ENCODE results near the gene NEO1. TPM values are rescaled to one million over a fixed set of nuclear protein-coding genes. Genes with fewer than 3 reads are reported as not detected.

NEO1 gene
- total RNA-seq, 1 donor from 2014 or later = 30.3 TPM

- Histone ChIP-seq H3K4me1 (ENCODE audit: insufficient read depth, low read length) (peaks cover 10% of the 10 kb centered on the region), H2AFZ (ENCODE audit: low read depth, low read length) (no peak overlapping the region), H3K9me3 (ENCODE audit: insufficient read depth, low read depth, low read length) (no peaks in the 10 kb centered on the region), H3K27me3 (ENCODE audit: insufficient read depth, low read length) (no peaks in the 10 kb centered on the region), H3K36me3 (ENCODE audit: insufficient read depth, low read length) (no peaks in the 10 kb centered on the region), H4K20me1 (ENCODE audit: insufficient read depth, low read length) (peaks cover 15% of the 10 kb centered on the region), H3K79me2 (ENCODE audit: insufficient read depth, low read length) (no peaks in the 10 kb centered on the region), H3K4me3 (ENCODE audit: insufficient read depth, low read depth, low read length) (no peak overlapping the region), H3K9ac (ENCODE audit: low read length) (no peak overlapping the region), H3K27ac (ENCODE audit: low read depth, low read length) (no peak overlapping the region), H3K4me2 (ENCODE audit: low read length) (no peak overlapping the region)
- no peak overlapping the region for H3K27ac Mint-ChIP-seq (ENCODE audit: unreplicated experiment)
- no peak for DNase-seq (ENCODE audit: low read depth)
- no peaks in the 10 kb centered on the region for H3K36me3 Mint-ChIP-seq (ENCODE audit: low read depth, unreplicated experiment)
- H3K4me1 Mint-ChIP-seq (ENCODE audit: low read depth, unreplicated experiment) = peaks cover 3% of the 10 kb centered on the region
- TF ChIP-seq EZH2 (IDR thresholded peaks at IDR 0.05; ENCODE audit: insufficient read depth, low read length) (no peak), CTCF (IDR thresholded peaks at IDR 0.05; ENCODE audit: insufficient read depth, low read depth, low read length) (no peak)
- no peak overlapping the region for H3K4me3 Mint-ChIP-seq (ENCODE audit: unreplicated experiment)
- no peaks in the 10 kb centered on the region for H3K9me3 Mint-ChIP-seq (ENCODE audit: unreplicated experiment)
- no peak for FAIRE-seq
- H3K27me3 Mint-ChIP-seq (ENCODE audit: low read depth, unreplicated experiment) = no peaks in the 10 kb centered on the region
These were observed 27.3 kb downstream of the NEO1 start for GRCh38 chr15:73079565-73079964.

- DNase-seq (ENCODE audit: low read depth) = peak; percentile 43
- H3K36me3 ChIP-seq (ENCODE audit: insufficient read depth, low read length) = no peaks in the 10 kb centered on the region
- no peaks in the 10 kb centered on the region for H3K79me2 ChIP-seq (ENCODE audit: insufficient read depth, low read length)
These were observed 29.2 kb downstream of the NEO1 start for GRCh38 chr15:73081321-73081958.

More at GRCh38 chr15:73081321-73081958, 29.2 kb downstream of the NEO1 start:
- Mint-ChIP-seq H3K36me3 (ENCODE audit: low read depth, unreplicated experiment) (no peaks in the 10 kb centered on the region), H3K27ac (ENCODE audit: unreplicated experiment) (no peak overlapping the region), H3K4me1 (ENCODE audit: low read depth, unreplicated experiment) (peaks cover 3% of the 10 kb centered on the region), H3K9me3 (ENCODE audit: unreplicated experiment) (no peaks in the 10 kb centered on the region), H3K4me3 (ENCODE audit: unreplicated experiment) (no peak overlapping the region), H3K27me3 (ENCODE audit: low read depth, unreplicated experiment) (no peaks in the 10 kb centered on the region)
- H3K9ac ChIP-seq (ENCODE audit: low read length) = no peak overlapping the region
- TF ChIP-seq CTCF (IDR thresholded peaks at IDR 0.05; ENCODE audit: insufficient read depth, low read depth, low read length) (peak; percentile 69), EZH2 (IDR thresholded peaks at IDR 0.05; ENCODE audit: insufficient read depth, low read length) (no peak)
- H3K9me3 ChIP-seq (ENCODE audit: insufficient read depth, low read depth, low read length) = no peaks in the 10 kb centered on the region
- H3K4me2 ChIP-seq (ENCODE audit: low read length) = no peak overlapping the region
- FAIRE-seq = no peak
- H3K27me3 ChIP-seq (ENCODE audit: insufficient read depth, low read length) = no peaks in the 10 kb centered on the region
- H3K4me3 ChIP-seq (ENCODE audit: insufficient read depth, low read depth, low read length) = no peak overlapping the region
- H2AFZ ChIP-seq (ENCODE audit: low read depth, low read length) = no peak overlapping the region
- H3K4me1 ChIP-seq (ENCODE audit: insufficient read depth, low read length) = peaks cover 10% of the 10 kb centered on the region
- H4K20me1 ChIP-seq (ENCODE audit: insufficient read depth, low read length) = peaks cover 12% of the 10 kb centered on the region
- H3K27ac ChIP-seq (ENCODE audit: low read depth, low read length) = no peak overlapping the region
